B cell (primary cell): ENCODE data around the gene RAD23A. TPM values are rescaled to one million over a fixed set of nuclear protein-coding genes. Genes with fewer than 3 reads are reported as not detected.

Source experiments
- ATAC-seq: fragments of 200-7000 bp; cut with Tn5 transposase; one replicate; pipeline ENCODE4 v1.10.0; 2021; ENCODE audit warnings: low read depth, mild to moderate bottlenecking, moderate number of reproducible peaks, moderate library complexity
- CTCF ChIA-PET: fragments of 350-600 bp; sonication (Branson Sonifier 250); formaldehyde crosslinking; loops from one replicate; lab custom pipeline; 2021; ENCODE audit warnings: antibody characterized with exemption, inconsistent platforms; lab: Charles Lee
- POLR2A ChIA-PET: fragments of 350-600 bp; sonication (Branson Sonifier 250); formaldehyde crosslinking; loops from one replicate; lab custom pipeline; 2021; ENCODE audit warnings: antibody characterized with exemption; lab: Charles Lee
- DNase-seq: peaks from one replicate; pipeline ENCODE4 v3.0.0; 2013
- H2AFZ ChIP-seq: 2 replicates; pipeline ENCODE4 v1.6.1; 2012; ENCODE audit warnings: mild to moderate bottlenecking, low read depth, low read length; ENCODE audit not compliant: insufficient read depth, poor library complexity, severe bottlenecking
- H3K27ac ChIP-seq, 2 donors: 1 replicate in 1 of 2; 2 replicates in 1 of 2; pipeline ENCODE4 v1.5.1; 2012 to 2013; ENCODE audit warnings: low read length in 2 of 2, mild to moderate bottlenecking in 2 of 2, moderate library complexity in 1 of 2
- H3K27me3 ChIP-seq, 4 experiments: fragments of 200-600 bp in 1 of 4; sonication (generic) in 1 of 4; replicated peaks in 1 of 4; 1 replicate in 2 of 4; 2 replicates in 2 of 4; pipeline versions ENCODE4 v1.6.1 to v1.7.0; 2013 to 2016; ENCODE audit warnings: low read length in 3 of 4, mild to moderate bottlenecking in 2 of 4, mixed read lengths in 1 of 4, moderate library complexity in 1 of 4; ENCODE audit not compliant: insufficient read depth in 4 of 4, control insufficient read depth in 3 of 4; ENCODE audit errors: control extremely low read depth in 1 of 4
- H3K36me3 ChIP-seq, 2 experiments: replicated peaks in 1 of 2; 1 replicate in 1 of 2; 2 replicates in 1 of 2; pipeline versions ENCODE4 v1.6.1 to v1.7.1; 2013; ENCODE audit warnings: low read length in 1 of 2; ENCODE audit not compliant: insufficient read depth in 2 of 2, control insufficient read depth in 1 of 2; ENCODE audit errors: control extremely low read depth in 1 of 2, extremely low read depth in 1 of 2
- H3K4me1 ChIP-seq, 2 donors: fragments of 200-600 bp in 1 of 2; sonication (generic) in 1 of 2; 1 replicate in 1 of 2; 2 replicates in 1 of 2; pipeline versions ENCODE4 v1.5.1 to v1.6.1; 2013 to 2017; ENCODE audit warnings: low read length in 2 of 2; ENCODE audit not compliant: control insufficient read depth in 2 of 2, insufficient read depth in 2 of 2
- H3K4me2 ChIP-seq: replicated peaks from 2 replicates; pipeline ENCODE3; 2012; ENCODE audit warnings: mild to moderate bottlenecking, low read depth, low read length; ENCODE audit not compliant: poor library complexity, severe bottlenecking
- H3K4me3 ChIP-seq, 5 experiments: fragments of 200-600 bp in 1 of 5; sonication (generic) in 1 of 5; 1 replicate in 3 of 5; 2 replicates in 2 of 5; pipeline versions ENCODE4 v1.5.1 to v1.7.0; 2011 to 2016; ENCODE audit warnings: low read length in 4 of 5, mild to moderate bottlenecking in 4 of 5, low read depth in 2 of 5, control low read depth in 1 of 5, moderate library complexity in 1 of 5; ENCODE audit not compliant: insufficient read depth in 1 of 5; ENCODE audit errors: control extremely low read depth in 1 of 5, extremely low read depth in 1 of 5
- H3K79me2 ChIP-seq: fragments of 200-600 bp; sonication (generic); one replicate; pipeline ENCODE4 v1.6.0; 2016; ENCODE audit warnings: low read length; ENCODE audit not compliant: control insufficient read depth, insufficient read depth
- H3K9ac ChIP-seq: fragments of 200-600 bp; sonication (generic); 2 replicates; pipeline ENCODE4 v1.6.1; 2017; ENCODE audit warnings: mild to moderate bottlenecking, low read length, moderate library complexity
- H3K9me3 ChIP-seq, 3 donors: one replicate each; pipeline versions ENCODE4 v1.6.1 to v1.7.1; 2013; ENCODE audit warnings: low read length in 2 of 3; ENCODE audit not compliant: control insufficient read depth in 2 of 3, insufficient read depth in 1 of 3; ENCODE audit errors: control extremely low read depth in 1 of 3
- H4K20me1 ChIP-seq: 2 replicates; pipeline ENCODE4 v1.6.0; 2012; ENCODE audit warnings: mild to moderate bottlenecking, low read length; ENCODE audit not compliant: insufficient read depth, control insufficient read depth, poor library complexity, severe bottlenecking
- H3K27ac Mint-ChIP-seq: one replicate; pipeline ENCODE4 v1.8.0; 2021; ENCODE audit warnings: mixed read lengths
- H3K27me3 Mint-ChIP-seq: one replicate; pipeline ENCODE4 v1.8.0; 2021; ENCODE audit warnings: mixed read lengths
- H3K4me1 Mint-ChIP-seq: one replicate; pipeline ENCODE4 v1.8.0; 2021; ENCODE audit warnings: mixed read lengths
- H3K4me3 Mint-ChIP-seq: one replicate; pipeline ENCODE4 v1.8.0; 2021; ENCODE audit warnings: mixed read lengths
- H3K9me3 Mint-ChIP-seq: one replicate; pipeline ENCODE4 v1.8.0; 2022; ENCODE audit warnings: mixed read lengths; ENCODE audit not compliant: insufficient read depth
- EZH2 ChIP-seq: IDR thresholded peaks from 2 replicates; pipeline ENCODE4 v1.6.1; 2012; ENCODE audit warnings: borderline replicate concordance, low read depth, mild to moderate bottlenecking, moderate library complexity, low read length; ENCODE audit not compliant: insufficient read depth, poor library complexity, severe bottlenecking
- WGBS: methylation state at CpG from one replicate; pipeline ENCODE4 v1.1.5; 2013; ENCODE audit warnings: missing lambda C conversion rate; ENCODE audit not compliant: insufficient coverage; 5-methylcytosine and 5-hydroxymethylcytosine counted together
- intact Hi-C: fragments of 100-400 bp; cut with micrococcal nuclease; formaldehyde crosslinking; loops from one replicate; pipeline ENCODE4 v1.10.0; 2022
- polyA plus RNA-seq: library from polyadenylated mRNA; depleted of rRNA; stranded (reverse); fragments of >200 nt; gene quantifications from 2 replicates; pipeline ENCODE4 v1.2.3, GENCODE V29; 2012
- total RNA-seq, 2 donors: library from RNA; stranded (reverse); fragments of 120-200 nt in 1 of 2; gene quantifications; 1 replicate in 1 of 2; 2 replicates in 1 of 2; pipeline versions ENCODE4 v1.2.3 to v1.2.4, GENCODE V29; 2013 to 2022
- TF ChIP-seq, protein P1 (sequence below): fragments of 200-600 bp; IDR thresholded peaks from one replicate; pipeline ENCODE4 v1.8.0; 2022; ENCODE audit warnings: antibody characterized with exemption, mild to moderate bottlenecking

RAD23A gene
- total and polyA plus RNA-seq, 2 donors (not counting 1 experiment from before 2014, with no cell fraction given) = 100 to 106 TPM

DNA sequence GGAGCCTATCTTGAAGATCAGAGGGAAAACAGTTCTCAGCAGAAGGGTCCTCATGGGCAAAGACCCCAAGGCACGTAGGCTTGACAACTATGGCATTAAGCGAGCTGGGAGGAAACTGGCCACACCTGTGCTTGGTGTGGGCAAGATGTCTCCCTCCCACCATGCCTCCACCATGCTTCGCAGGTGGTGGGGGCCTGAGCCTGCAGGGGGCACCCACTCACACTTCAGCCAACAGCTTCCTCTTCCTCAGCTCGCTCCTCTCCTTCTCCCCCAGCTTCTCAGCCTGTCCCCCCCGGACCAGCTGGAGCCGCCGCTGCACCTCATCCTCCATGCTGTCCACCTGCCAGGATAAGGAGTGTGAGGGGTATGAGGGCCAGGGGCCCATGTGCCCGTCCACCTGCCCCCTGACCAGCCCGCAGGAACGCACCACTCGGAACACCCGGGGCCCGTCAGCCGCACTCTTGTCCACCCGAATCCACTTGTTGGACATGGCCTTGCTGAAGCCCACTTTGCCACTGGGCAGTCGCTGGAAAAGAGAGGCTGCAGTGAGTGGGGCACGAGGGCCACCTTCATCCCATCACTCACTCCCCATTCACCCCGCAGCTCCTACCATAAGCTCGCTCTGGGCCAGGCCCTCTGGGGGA, 15.5 kb upstream of the RAD23A start:
- Mint-ChIP-seq H3K4me3 (no peak overlapping the region), H3K4me1 (peaks cover 24% of the 10 kb centered on the region), H3K27ac (no peak overlapping the region), H3K9me3 (no peaks in the 10 kb centered on the region), H3K27me3 (no peaks in the 10 kb centered on the region)
- TF ChIP-seq EZH2 = no peak
- TF ChIP-seq, protein P1, sequence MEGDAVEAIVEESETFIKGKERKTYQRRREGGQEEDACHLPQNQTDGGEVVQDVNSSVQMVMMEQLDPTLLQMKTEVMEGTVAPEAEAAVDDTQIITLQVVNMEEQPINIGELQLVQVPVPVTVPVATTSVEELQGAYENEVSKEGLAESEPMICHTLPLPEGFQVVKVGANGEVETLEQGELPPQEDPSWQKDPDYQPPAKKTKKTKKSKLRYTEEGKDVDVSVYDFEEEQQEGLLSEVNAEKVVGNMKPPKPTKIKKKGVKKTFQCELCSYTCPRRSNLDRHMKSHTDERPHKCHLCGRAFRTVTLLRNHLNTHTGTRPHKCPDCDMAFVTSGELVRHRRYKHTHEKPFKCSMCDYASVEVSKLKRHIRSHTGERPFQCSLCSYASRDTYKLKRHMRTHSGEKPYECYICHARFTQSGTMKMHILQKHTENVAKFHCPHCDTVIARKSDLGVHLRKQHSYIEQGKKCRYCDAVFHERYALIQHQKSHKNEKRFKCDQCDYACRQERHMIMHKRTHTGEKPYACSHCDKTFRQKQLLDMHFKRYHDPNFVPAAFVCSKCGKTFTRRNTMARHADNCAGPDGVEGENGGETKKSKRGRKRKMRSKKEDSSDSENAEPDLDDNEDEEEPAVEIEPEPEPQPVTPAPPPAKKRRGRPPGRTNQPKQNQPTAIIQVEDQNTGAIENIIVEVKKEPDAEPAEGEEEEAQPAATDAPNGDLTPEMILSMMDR = no peak
- ATAC-seq (no peak), DNase-seq (peak; percentile 20)
- ChIA-PET POLR2A (no interaction called here), CTCF (no interaction called here)
- H3K4me2 ChIP-seq = no peak overlapping the region
- 83% methylated on average over 10 of the region's 19 CpGs for WGBS
- H3K27ac ChIP-seq = no peak overlapping the region
- intact Hi-C loops = no loop called here
- H3K9me3 ChIP-seq = no peaks in the 10 kb centered on the region
- peaks cover 29% of the 10 kb centered on the region for H4K20me1 ChIP-seq
- no peak overlapping the region for H3K4me3 ChIP-seq
- no peak overlapping the region for H3K9ac ChIP-seq
- H3K36me3 ChIP-seq = peaks cover 5 to 43% of the 10 kb centered on the region in 2 experiments
- peaks cover 14 to 21% of the 10 kb centered on the region in 2 donors for H3K4me1 ChIP-seq
- no peaks in the 10 kb centered on the region for H3K27me3 ChIP-seq
- peaks cover 60% of the 10 kb centered on the region for H3K79me2 ChIP-seq
- H2AFZ ChIP-seq = no peak overlapping the region
